ENCODE measurements around the gene APEH.

Gene APEH

GRCh38 chr3:49650637-49651036 is 23.5 kb upstream of the APEH start:
- no peak for DNase-seq (ENCODE audit: low read depth, low spot score)

GRCh38 chr3:49652218-49652902 is 21.8 kb upstream of the APEH start:
- DNase-seq (ENCODE audit: low read depth, low spot score) = no peak

DNA sequence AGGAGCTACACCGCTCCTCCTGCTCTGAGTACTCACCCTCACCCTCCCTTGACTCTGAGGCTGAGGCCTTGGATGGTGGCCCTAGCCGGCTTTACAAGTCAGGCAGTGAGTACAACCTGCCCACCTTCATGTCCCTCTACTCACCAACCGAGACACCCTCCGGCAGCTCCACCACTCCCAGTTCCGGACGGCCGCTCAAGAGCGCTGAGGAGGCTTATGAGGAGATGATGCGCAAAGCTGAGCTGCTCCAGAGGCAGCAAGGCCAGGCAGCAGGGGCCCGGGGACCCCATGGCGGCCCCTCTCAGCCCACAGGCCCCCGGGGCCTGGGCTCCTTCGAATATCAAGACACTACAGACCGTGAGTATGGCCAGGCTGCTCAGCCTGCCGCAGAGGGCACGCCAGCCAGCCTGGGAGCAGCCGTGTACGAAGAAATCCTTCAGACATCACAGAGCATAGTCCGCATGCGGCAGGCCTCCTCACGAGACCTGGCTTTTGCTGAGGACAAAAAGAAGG is 21.2 kb upstream of the APEH start:
- no peak for DNase-seq (ENCODE audit: low read depth, low spot score)

DNA sequence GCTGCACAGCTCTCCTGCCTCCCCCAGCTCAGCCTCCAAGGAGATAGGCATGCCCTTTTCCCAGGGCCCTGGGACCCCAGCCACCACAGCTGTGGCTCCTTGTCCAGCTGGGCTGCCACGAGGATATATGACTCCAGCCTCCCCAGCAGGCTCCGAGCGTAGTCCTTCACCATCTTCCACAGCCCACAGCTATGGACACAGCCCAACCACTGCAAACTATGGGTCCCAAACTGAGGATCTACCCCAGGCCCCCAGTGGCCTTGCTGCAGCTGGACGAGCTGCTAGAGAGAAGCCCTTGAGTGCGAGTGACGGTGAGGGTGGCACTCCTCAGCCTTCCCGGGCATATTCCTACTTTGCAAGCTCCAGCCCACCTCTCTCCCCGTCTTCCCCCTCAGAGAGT is 20.5 kb upstream of the APEH start:
- DNase-seq (ENCODE audit: low read depth, low spot score) = peak; percentile 30

DNA sequence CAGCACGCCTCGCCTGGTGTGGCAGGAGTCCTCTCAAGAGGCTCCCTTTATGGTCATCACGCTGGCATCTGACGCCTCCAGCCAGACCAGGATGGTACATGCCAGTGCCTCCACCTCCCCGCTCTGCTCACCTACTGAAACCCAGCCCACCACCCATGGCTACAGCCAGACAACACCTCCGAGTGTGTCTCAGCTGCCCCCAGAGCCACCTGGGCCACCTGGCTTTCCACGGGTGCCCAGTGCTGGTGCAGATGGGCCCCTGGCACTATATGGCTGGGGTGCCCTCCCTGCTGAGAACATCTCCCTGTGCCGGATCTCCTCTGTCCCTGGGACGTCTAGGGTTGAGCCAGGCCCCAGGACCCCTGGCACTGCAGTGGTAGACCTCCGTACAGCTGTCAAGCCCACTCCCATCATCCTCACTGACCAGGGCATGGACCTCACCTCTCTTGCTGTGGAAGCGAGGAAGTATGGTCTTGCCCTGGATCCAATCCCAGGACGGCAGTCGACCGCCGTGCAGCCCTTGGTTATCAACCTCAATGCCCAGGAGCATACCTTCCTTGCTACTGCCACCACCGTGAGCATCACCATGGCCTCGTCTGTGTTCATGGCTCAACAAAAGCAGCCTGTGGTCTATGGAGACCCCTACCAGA is 19.9 kb upstream of the APEH start:
- no peak for DNase-seq (ENCODE audit: low read depth, low spot score)

- DNase-seq (ENCODE audit: low read depth, low spot score) = no peak
Observed at GRCh38 chr3:49654955-49655556, 19.1 kb upstream of the APEH start.

DNA sequence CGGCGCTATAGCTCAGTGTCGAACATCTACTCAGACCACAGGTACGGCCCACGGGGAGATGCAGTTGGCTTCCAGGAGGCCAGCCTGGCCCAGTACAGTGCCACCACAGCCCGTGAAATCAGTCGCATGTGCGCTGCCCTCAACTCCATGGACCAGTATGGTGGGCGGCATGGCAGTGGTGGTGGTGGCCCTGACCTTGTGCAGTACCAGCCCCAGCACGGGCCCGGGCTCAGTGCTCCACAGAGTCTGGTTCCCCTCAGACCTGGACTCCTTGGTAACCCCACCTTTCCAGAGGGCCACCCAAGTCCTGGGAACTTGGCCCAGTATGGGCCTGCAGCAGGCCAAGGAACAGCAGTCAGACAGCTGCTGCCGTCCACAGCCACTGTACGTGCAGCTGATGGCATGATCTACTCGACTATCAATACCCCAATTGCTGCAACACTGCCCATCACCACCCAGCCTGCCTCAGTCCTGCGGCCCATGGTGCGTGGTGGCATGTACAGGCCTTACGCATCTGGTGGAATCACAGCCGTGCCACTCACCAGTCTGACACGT is 18.3 kb upstream of the APEH start:
- DNase-seq (ENCODE audit: low read depth, low spot score) = no peak

GRCh38 chr3:49656541-49657112 is 17.5 kb upstream of the APEH start:
- DNase-seq (ENCODE audit: low read depth, low spot score) = no peak

DNA sequence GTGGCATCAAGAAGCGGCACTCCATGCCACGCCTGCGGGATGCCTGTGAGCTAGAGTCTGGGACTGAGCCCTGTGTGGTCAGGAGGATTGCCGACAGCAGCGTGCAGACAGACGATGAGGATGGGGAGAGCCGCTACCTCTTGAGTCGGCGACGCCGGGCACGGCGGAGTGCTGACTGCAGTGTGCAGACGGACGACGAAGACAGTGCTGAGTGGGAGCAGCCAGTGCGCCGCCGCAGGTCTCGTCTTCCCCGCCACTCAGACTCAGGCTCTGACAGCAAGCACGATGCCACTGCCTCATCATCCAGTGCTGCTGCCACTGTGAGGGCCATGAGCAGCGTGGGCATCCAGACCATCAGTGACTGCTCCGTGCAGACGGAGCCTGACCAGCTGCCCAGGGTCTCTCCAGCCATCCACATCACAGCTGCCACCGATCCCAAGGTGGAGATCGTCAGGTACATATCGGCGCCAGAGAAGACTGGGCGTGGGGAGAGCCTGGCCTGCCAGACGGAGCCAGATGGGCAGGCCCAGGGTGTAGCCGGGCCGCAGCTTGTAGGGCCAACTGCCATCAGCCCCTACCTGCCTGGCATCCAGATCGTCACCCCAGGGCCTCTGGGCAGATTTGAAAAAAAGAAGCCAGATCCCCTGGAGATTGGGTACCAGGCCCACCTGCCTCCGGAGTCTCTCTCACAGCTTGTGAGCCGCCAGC is 16.8 kb upstream of the APEH start:
- DNase-seq (ENCODE audit: low read depth, low spot score) = no peak

DNA sequence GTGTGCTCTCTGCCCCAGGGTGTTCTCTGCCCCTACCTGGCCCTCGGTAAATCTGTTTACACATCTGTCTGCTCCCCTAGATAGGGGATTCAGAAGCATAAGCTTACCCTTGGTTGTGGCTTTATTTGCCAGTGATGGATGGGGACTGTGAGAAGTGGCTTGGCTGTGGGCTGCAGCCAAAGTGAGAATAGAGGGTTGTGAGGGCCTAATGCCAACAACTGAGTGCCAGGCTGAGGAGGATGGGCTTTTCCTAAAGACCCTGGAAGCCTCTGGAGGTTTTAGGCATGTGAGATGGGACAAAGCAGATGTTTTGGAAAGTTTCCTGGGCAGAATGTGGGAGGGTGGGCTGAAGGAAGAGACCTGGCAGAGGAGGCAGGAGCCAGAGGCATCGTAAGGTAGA is 15.4 kb upstream of the APEH start:
- DNase-seq (ENCODE audit: low read depth, low spot score) = no peak

GRCh38 chr3:49659756-49660155 is 14.4 kb upstream of the APEH start:
- no peak for DNase-seq (ENCODE audit: low read depth, low spot score)

- DNase-seq (ENCODE audit: low read depth, low spot score) = no peak
Observed at GRCh38 chr3:49661281-49661680, 12.9 kb upstream of the APEH start.

DNA sequence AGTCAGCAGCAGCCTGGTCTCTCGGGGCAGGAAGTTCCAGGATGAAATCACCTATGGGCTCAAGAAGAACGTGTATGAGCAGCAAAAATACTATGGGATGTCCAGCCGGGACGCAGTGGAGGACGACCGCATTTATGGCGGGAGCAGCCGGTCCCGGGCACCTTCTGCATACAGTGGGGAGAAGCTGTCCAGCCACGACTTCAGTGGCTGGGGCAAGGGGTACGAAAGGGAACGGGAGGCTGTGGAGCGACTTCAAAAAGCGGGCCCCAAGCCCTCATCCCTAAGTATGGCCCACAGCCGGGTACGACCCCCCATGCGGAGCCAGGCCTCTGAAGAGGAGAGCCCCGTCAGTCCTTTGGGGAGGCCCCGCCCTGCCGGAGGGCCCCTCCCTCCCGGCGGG is 12.1 kb upstream of the APEH start:
- DNase-seq (ENCODE audit: low read depth, low spot score) = no peak

DNA sequence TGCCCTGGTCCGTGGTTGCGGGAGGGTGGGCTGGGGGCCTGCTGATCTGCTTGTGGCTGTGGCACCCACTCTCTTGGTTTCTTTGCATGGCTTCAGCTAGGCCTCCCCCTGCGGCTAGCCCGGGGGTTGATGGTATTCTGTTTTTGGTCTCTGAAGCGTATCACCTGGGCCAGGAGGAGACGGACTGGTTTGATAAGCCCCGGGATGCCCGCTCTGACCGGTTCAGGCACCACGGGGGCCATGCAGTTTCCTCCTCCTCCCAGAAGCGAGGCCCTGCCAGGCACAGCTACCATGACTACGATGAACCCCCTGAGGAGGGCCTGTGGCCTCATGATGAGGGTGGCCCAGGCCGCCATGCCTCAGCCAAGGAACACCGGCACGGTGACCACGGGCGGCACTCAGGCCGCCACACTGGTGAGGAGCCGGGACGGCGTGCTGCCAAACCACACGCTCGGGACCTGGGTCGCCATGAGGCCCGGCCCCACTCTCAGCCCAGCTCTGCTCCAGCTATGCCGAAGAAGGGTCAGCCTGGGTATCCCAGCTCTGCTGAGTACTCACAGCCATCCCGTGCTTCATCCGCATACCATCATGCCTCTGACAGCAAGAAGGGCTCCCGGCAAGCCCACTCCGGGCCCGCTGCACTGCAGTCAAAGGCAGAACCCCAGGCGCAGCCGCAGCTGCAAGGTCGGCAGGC is 11.3 kb upstream of the APEH start:
- DNase-seq (ENCODE audit: low read depth, low spot score) = no peak

- DNase-seq (ENCODE audit: low read depth, low spot score) = no peak
Observed at GRCh38 chr3:49663831-49664230, 10.3 kb upstream of the APEH start.

- DNase-seq (ENCODE audit: low read depth, low spot score) = no peak
Observed at GRCh38 chr3:49664300-49664699, 9.9 kb upstream of the APEH start.

DNA sequence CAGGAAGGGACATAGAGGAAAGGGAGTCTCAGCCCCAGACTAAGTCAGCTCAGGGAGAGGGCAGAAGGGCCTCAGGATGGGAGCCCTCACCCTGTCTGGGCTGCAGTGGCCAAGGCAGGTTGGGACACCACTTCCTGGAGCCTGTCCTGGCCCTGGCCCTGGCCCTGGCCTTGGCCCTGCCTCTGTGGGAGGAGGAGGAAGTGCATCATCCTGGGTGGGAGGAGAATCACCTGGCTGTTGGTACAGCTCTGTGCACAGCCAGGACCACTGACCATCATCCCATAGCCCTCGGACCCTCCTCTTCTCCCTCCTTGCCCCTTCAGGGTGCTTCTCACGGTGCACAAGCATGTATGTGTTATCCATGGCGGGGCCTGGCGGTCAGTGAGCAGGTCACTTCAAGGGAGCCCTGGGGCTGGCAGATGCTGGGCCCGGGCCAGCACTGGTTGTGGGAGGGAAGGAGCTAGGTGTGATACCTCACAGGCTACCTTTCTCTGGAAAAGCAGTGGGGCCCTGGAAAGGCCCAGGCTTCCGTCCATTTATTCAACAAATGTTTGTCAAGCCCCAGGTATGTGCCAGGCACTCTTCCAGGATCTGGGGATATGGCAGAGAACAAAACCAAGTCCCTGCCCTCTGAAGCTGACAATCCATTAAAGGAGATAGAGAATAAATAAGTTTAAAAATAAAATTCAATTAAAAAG is 8.2 kb upstream of the APEH start:
- DNase-seq (ENCODE audit: low read depth, low spot score) = no peak

- DNase-seq (ENCODE audit: low read depth, low spot score) = no peak
Observed at GRCh38 chr3:49666592-49666991, 7.6 kb upstream of the APEH start.

DNA sequence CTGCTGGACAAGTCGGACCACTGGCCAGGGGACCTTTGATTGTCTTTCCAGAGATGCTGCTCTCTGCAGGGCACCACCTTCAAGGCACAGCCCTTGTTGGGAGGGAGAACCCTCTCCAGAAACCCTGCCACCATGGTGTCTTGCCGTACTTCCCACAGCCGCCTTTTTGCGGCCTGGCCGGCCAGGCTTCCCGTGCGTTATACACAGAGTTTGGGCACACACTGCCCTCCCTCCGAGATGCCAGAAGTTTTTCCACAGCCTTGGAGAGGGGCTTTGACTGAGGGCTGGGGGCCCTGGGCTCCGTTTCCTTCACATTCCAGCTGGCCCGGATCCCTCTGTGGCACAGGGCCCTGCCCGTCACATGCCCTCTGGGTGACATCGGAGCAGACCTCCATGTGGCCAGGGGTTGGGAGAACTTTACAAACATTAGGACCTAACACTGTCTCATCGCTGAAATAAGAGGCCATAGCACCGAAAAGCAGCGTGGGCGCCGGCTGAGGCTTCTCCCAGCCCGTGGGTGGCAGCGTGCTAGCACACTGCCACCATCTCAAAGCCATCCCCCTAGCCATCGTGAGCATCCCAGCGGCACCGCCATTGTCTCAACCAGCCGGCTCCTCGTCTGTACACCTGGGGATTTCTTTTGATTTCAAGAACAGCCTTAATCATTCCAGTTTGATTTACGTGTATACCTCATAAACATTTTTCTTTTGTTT is 6.3 kb upstream of the APEH start:
- no peak for DNase-seq (ENCODE audit: low read depth, low spot score)

DNA sequence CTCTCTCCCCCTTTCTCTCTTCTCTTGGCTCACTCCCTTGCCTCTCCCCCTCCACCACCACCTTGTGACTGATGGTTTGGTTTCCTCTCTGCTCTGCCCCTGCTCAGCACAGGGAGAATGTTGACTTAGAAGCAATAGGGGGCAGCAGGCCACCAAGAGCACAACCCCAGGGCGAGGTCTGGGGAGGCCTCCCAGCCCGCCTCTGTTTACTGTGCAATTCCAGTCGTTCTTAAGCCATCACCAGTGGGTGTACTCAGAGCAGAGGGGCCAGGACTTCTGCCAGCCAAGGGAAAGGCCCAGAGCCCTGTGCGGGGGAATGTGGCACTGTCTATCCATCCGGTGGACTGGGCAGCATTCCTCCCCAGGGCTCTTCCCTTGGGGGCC is 5.7 kb upstream of the APEH start:
- peak; percentile 50 for DNase-seq (ENCODE audit: low read depth, low spot score)

Measured in ELF-1 (cell line).